ENCODE measurements around the gene SELENOM. TPM values are rescaled to one million over a fixed set of nuclear protein-coding genes. Genes with fewer than 3 reads are reported as not detected.

The SELENOM gene
- total RNA-seq, 1 donor from 2014 or later = 35.0 TPM

GRCh38 chr22:31122196-31122531 is 14.8 kb upstream of the SELENOM start:
- H3K36me3 ChIP-seq (ENCODE audit: control insufficient read depth, insufficient read depth, low read length) = no peaks in the 10 kb centered on the region
- no peak overlapping the region for H3K4me3 ChIP-seq (ENCODE audit: low read depth, low read length)
- DNase-seq (ENCODE audit: low read depth) = no peak
- no peak for TF ChIP-seq CTCF (IDR thresholded peaks at IDR 0.05; ENCODE audit: insufficient read depth, low read length, severe bottlenecking)
- no peak for FAIRE-seq
- peaks cover 13% of the 10 kb centered on the region for H3K27me3 ChIP-seq (ENCODE audit: control insufficient read depth, insufficient read depth, low read length)

GRCh38 chr22:31121403-31121802 is 14.0 kb upstream of the SELENOM start:
- H3K4me3 ChIP-seq (ENCODE audit: low read depth, low read length) = no peak overlapping the region
- FAIRE-seq = no peak
- no peak for DNase-seq (ENCODE audit: low read depth)
- no peaks in the 10 kb centered on the region for H3K36me3 ChIP-seq (ENCODE audit: control insufficient read depth, insufficient read depth, low read length)
- H3K27me3 ChIP-seq (ENCODE audit: control insufficient read depth, insufficient read depth, low read length) = peaks cover 13% of the 10 kb centered on the region
- TF ChIP-seq CTCF (IDR thresholded peaks at IDR 0.05; ENCODE audit: insufficient read depth, low read length, severe bottlenecking) = no peak

- no peaks in the 10 kb centered on the region for H3K36me3 ChIP-seq (ENCODE audit: control insufficient read depth, insufficient read depth, low read length)
- TF ChIP-seq CTCF (IDR thresholded peaks at IDR 0.05; ENCODE audit: insufficient read depth, low read length, severe bottlenecking) = no peak
- H3K4me3 ChIP-seq (ENCODE audit: low read depth, low read length) = no peak overlapping the region
- peaks cover 13% of the 10 kb centered on the region for H3K27me3 ChIP-seq (ENCODE audit: control insufficient read depth, insufficient read depth, low read length)
- FAIRE-seq (no peak), DNase-seq (ENCODE audit: low read depth) (no peak)
These were observed 13.3 kb upstream of the SELENOM start for GRCh38 chr22:31120642-31121041.

GRCh38 chr22:31120230-31120629 is 12.9 kb upstream of the SELENOM start:
- DNase-seq (ENCODE audit: low read depth) = no peak
- Histone ChIP-seq H3K27me3 (ENCODE audit: control insufficient read depth, insufficient read depth, low read length) (peaks cover 13% of the 10 kb centered on the region), H3K4me3 (ENCODE audit: low read depth, low read length) (no peak overlapping the region), H3K36me3 (ENCODE audit: control insufficient read depth, insufficient read depth, low read length) (no peaks in the 10 kb centered on the region)
- TF ChIP-seq CTCF (IDR thresholded peaks at IDR 0.05; ENCODE audit: insufficient read depth, low read length, severe bottlenecking) = no peak
- FAIRE-seq = no peak

DNA sequence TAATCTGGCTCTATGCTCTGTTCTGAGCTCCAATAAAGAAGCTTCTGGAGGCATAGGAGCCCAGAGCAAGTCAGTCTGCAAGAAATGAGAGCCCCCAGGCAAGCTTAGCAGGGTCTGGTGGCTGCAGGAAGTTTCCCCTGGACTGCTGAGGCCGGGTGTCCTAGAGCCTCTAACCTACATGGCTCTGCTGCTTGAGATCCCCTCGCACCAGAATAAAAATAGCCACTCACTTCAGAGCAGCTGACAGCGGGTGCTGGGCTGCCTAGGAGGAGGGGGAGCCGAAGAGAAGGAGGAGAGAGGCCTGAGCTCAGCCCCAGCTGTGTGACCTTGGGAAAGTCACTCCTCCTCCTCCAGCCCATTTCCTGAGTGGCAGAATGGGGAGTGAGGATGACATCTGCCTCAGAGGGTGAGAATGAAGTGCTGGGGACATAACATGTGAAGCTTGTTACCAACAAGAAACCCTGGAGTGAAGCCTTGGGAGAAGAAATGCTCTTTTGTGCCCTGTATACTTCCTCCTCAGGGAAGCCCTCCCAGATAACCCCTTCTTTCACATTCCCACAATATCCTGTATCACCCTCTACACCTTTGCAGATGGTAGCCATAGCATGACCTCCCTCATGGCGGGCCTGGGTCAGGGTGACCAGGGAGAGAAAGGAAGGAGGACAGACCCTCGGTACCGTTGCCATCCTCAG is 11.8 kb upstream of the SELENOM start:
- H3K4me3 ChIP-seq (ENCODE audit: low read depth, low read length) = no peak overlapping the region
- FAIRE-seq (peak; percentile 82), DNase-seq (ENCODE audit: low read depth) (no peak)
- H3K36me3 ChIP-seq (ENCODE audit: control insufficient read depth, insufficient read depth, low read length) = no peaks in the 10 kb centered on the region
- TF ChIP-seq CTCF (IDR thresholded peaks at IDR 0.05; ENCODE audit: insufficient read depth, low read length, severe bottlenecking) = no peak
- H3K27me3 ChIP-seq (ENCODE audit: control insufficient read depth, insufficient read depth, low read length) = peaks cover 10% of the 10 kb centered on the region

All from bronchial epithelial cell (primary cell).